Esophagus muscularis mucosa (tissue), 3 donors: ENCODE measurements around the gene COMMD7.

Experiments used
- CTCF ChIP-seq, 3 experiments: fragments of 200-600 bp in 2 of 3; fragments of 450-650 bp in 1 of 3; sonication (generic) in 2 of 3; IDR thresholded peaks; one replicate each; pipeline ENCODE4 v1.5.1; 2017 to 2019; ENCODE audit warnings: antibody characterized with exemption in 3 of 3, mild to moderate bottlenecking in 2 of 3, moderate library complexity in 1 of 3
- POLR2A ChIP-seq: fragments of 450-650 bp; IDR thresholded peaks from one replicate; pipeline ENCODE4 v1.6.1; 2017; ENCODE audit warnings: antibody characterized with exemption, moderate library complexity, mild to moderate bottlenecking, low read depth
- POLR2AphosphoS5 ChIP-seq, 2 donors: sonication (generic); formaldehyde crosslinking; IDR thresholded peaks; one replicate each; pipeline ENCODE4 v1.6.1; 2017; ENCODE audit warnings: antibody characterized with exemption in 2 of 2

- TF ChIP-seq CTCF (IDR thresholded peaks at IDR 0.05) (no peak), POLR2AphosphoS5 (IDR thresholded peaks at IDR 0.05) (no peak), POLR2A (no peak)
Measured at GRCh38 chr20:32751702-32752457, 8.6 kb upstream of the COMMD7 start.
